Measurements from ENCODE around the gene PCYT1B.
"Not testable (repeated sequence)": the region's sequence is repeated elsewhere in the genome, so short reads cannot be mapped to it uniquely, and the experiment has no call there.

The PCYT1B gene

DNA sequence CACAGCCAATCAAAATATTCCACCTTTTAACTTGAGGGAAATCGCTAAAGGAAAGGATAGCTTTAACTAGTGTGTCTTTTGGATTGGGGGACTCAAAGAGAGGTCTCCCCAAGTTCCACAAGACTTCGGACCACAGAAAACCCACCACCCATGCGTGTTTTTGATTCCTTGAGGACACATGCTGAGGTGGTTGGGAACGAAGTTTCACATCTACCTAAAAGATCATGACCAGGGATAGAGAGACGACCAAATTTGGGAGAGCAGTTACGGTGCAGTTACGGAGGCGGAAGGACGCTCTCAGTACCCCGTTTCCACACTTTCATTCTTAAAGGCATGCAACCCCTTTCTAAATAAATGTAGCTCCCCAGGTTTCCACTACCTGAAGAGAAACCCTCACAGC lies 1.1 kb downstream of the PCYT1B start:
- no peak for DNase-seq (ENCODE audit: low read depth)

DNA sequence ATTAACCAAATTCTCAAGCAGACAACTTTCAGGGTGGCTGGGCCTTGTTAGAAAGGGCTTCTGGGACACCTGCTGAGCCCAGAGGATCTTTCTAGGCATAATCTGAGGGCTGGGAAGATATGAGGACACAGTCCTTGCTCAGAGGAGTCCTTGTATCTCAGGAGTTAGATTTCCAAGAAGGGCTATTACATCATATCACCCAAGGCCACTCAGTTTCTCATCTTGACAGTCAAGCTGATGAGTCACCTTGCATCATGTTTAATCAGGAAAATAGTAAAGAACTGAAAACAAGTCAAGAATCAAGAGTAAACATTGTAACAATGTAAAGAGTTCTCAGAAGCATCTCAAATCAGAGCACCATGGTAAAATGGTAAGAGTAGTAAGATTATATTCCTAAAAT lies 4.0 kb downstream of the PCYT1B start:
- no peak for DNase-seq (ENCODE audit: low read depth)

DNA sequence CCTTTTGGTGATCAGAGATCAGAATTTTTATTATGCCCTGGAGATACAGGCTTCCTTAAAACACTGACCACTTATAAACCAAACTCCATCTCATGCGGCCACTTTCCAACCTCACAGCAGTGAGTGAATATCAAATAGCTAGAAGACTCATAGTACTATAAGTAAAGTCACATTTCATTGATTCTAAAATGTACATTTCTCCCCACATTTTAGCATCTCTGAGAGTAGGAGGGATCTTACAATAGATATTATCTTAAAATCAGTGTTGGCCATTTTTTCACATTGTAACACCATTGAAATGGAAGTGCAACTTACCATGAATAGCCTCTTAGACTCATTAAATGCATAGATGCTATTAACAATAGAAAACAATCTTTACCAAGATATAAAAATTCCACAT lies 17.4 kb downstream of the PCYT1B start:
- DNase-seq (ENCODE audit: low read depth): no peak

DNA sequence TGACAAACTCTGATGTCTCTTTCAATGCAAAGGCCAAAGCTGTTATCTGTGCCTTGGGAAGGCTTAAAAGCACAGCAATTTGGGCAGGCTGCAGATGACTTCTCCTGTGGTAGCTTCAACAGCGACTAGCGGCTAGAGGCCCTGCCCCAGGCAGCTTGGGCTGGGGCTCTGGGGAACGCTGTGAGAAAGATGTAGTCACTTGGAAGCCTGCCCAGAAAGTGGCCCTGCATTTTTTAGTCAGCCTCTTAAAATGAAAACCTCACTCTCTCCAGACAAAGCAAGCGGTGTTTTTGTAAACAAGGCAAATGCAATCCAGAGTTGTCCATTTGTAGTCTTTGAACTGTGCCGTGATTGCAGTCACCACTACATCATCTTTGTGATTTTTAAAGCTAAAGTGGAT lies 27.5 kb downstream of the PCYT1B start:
- no peak for DNase-seq (ENCODE audit: low read depth)

DNA sequence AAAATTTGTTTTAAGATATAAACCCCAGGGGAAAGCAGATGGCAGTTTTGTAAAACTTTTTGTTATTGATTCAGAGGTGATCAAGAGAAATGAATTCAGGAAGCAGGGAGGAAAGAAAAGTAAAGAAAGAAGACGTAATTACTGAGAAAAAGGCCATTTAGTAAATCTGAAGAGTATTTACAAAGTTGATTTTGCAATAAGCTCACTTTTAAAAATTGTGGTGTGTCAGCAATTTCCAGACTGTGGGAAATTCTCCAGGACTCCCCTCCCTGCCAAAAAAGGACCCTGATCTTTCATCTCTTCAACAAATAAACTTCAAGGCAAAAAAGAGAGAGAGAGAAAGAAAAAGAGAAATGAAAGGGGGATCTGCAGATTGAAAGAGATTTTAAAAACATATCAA lies 36.6 kb downstream of the PCYT1B start:
- no peak for DNase-seq (ENCODE audit: low read depth)

DNA sequence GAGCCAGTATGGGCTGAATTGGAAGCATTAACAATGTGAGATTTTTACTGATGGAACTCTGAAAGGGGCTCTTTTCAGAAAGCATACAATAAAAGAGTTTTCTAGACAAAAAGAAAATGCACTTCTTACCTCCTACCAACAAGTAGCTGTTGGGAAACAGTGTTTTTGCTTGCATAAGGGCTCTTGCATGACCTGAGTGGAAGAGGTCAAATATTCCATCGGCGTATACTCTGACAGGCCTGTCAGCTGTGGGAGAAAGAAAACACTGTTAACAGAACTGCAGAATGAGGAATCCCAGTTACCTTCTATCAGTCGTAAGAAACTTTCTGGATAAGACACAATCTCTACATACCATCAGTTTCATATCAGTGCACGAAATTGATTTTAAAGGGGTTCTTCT lies 39.5 kb downstream of the PCYT1B start:
- DNase-seq (ENCODE audit: low read depth): no peak

DNA sequence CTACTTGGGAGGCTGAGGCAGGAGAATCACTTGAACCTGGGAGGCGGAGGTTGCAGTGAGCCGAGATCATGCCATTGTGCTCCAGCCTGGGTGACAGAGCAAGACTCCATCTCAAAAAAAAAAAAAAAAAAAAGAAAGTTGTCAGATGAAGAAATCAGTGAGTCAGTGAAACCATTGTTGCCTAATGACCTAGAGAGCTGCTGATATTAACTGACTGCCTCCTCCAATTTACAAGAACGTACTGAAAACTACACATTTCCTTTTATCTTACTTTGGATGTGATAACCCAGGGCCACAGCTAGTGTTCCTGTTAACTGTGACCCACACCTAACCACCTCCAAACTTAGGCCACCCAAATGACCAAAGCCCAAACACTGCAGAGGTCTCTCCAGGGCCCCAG lies 41.2 kb downstream of the PCYT1B start:
- DNase-seq (ENCODE audit: low read depth): not testable (repeated sequence)

DNA sequence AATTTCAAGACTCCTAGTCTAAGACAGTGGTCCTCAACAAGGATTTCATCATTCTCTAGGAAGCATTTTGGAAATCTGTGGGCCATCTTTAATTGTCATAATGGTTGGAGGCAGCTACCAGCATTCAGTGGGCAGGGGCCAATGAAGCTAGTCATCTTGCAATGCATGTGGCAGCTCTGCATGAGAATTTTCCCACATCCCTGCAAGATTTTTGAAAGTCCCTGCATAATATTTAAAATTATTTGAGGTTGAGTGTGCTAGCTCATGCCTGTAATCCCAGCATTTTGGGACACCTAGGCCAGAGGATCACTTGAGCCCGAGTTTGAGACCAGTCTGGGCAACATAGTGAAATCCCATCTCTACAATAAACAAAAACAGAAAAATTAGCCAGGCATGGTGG lies 44.0 kb downstream of the PCYT1B start:
- DNase-seq (ENCODE audit: low read depth): no peak

DNA sequence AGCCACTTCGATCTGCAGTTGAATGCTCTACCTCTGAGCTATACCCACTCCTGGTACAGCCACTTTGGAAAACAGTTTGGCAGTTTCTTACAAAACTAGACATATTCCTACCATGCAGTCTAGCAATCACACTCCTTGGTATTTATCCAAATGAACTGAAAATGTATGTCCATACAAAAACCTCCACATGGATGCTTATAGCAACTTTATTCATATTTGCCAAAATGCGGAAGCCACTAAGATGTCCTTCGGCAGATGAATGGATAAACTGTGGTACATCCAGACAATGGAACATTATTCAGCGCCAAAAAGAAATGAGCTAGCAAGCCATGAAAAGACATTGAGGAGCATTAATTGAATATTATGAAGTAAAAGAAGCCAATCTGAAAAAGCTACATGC lies 45.3 kb downstream of the PCYT1B start:
- no peak for DNase-seq (ENCODE audit: low read depth)

DNA sequence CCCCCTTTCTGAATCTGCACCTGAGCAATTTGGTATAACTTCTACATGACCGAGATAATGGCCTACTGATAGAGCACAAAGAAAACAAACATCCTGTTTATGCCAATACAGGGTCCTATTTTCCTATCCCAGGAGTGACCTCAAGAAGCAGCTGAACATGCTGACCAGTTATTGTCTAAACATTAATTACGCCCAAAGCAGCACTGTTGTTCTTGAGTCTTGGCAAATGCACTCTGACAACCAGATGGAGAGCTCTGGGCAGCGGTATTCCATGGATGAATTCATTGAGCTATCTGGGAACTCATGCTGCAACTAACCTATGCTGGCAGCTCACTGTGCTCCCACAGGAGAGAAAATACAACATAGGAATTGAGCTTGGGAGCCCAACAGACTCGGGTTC lies 52.6 kb downstream of the PCYT1B start:
- no peak for DNase-seq (ENCODE audit: low read depth)

DNA sequence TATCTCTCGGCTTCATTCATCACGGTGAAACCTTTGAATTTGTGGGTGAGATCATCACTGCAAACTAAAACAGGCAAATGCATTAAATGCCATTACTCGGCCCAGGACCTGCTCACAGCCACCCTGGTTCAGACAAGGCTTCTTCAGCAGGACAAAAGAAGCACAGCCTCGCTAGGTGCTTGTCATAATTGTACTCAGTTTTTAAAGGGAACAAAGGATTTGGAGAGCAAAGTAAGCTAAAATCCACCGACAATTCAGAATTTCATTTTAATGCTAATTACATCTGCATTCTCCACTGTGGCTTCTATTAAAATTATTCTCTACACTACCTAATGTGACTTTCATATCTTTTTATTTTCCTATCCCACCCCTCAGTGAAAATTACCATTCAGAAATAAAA lies 57.0 kb downstream of the PCYT1B start:
- no peak for DNase-seq (ENCODE audit: low read depth)

DNA sequence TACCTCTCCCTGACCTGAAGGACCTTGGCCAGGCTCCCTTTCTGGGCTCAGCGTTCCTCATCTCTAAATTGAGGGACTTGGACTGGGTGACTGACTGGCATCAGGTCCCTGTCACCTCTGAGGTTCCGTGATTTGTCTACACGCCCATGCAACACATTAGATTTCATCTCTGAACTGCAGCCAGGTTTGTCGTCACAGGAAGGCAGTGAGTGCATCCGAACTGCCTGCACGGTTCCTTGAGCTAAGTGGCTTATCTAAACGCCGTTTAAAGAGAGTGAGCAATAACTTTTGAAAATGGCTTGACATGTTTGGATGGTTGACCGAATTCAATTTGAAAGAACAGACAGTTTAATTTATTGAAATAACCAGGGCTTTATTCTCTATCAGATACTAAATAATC lies 70.1 kb downstream of the PCYT1B start:
- DNase-seq (ENCODE audit: low read depth): no peak

DNA sequence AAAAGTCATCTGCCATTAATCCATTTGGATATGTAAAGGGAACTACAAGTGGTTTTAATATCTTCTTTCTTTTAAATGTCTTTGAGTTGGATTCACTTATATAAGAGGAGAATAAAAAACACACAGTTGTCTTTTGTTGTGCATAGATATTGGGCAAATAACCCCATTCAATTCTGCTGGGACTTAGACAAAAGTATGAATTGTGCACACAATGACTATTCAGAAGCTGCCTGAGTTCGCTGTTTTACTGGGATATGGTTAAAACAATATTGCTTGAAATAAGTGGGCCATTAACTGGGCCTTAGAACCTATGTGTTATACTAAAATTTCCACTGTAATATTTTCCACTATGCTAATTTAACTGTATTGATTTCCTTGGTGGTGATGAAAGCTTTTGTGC lies 71.7 kb downstream of the PCYT1B start:
- DNase-seq (ENCODE audit: low read depth): no peak

DNA sequence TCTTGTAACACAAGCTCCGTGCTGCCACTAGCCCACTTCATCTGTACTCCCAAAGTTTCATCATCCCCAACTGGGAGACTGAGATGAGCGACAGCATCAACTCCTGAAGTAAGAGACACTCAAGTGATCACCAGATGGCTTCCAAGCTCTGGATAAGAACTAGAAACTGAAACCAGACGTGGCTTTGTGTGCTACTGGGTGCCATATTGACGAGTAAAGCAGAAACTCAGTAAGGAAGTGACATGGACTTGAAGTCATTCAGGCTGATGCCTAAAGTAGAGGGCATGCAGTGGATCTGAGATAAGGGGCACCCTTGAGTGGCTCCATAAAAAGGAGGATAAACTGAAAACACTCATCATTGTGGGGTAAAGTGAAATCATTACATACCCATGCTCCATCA lies 72.4 kb downstream of the PCYT1B start:
- DNase-seq (ENCODE audit: low read depth): no peak

DNA sequence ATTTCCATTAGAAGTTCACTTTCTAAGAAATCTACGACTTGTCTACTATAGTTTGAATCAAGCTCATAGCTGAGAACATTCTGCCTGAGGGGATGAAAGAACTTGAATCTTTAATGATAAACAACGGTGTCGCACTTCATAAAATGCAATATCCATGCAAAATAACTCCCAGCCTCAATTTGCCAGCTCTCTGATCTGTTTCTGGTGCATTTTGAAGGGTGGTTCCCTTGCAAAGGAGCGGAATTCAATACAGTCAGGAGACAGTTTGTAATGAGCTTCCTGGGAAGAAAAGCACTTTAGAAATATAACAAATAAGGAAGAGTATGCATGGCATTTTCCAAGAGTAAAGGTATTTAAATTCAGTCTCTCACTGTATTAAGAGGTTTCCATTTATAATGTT lies 80.0 kb downstream of the PCYT1B start:
- no peak for DNase-seq (ENCODE audit: low read depth)

DNA sequence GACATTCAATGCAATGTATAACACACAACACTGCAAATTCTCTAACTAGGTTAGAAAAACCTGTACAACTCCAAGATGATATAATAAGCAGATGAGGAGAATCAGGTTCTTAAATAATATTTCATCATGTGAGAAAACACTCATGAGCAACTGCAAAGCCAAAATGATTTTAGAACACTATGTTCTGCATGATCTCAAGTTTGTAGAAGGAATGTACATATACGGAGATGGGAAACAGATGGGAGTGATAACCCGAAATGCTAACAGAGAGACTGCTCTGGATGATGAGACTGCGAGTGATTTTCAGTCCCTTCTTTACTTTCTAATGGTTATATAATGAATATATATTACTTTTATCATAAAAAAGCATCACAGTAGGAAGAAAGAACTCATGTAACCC lies 80.9 kb downstream of the PCYT1B start:
- no peak for DNase-seq (ENCODE audit: low read depth)

DNA sequence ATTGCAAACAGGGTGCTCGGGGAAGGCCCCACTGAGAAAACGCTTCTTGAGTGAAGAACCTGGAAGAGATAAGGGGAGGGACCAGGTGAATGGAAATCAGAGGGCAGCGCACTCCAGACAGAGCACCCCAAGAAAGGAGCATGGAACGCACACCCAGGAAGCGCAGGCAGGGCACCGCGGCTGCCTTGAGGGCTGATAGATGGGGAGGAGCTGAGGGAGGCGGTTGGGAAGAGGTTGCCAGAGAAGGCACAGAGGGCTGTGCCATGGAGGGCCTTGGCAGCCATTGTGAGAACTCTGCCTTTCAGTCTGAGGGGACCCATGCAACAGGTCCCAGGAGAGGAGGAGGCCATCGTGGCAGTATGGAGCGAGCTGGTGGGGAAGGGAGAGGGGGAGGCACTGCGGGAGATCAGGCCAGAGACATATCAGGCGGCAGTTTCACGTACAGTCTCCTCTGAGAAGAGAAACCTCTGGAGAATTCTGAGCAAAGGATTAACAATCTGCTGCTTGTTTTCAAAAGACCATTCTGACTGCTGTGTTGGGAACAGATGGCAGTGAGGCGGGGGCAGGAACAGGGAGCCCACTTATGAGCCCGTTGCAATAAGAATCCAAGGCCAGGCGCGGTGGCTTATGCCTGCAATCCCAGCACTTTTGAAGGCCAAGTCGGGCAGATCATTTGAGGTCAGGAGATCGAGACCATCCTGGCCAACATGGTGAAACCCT lies 83.7 kb downstream of the PCYT1B start:
- no peak for DNase-seq (ENCODE audit: low read depth)

DNA sequence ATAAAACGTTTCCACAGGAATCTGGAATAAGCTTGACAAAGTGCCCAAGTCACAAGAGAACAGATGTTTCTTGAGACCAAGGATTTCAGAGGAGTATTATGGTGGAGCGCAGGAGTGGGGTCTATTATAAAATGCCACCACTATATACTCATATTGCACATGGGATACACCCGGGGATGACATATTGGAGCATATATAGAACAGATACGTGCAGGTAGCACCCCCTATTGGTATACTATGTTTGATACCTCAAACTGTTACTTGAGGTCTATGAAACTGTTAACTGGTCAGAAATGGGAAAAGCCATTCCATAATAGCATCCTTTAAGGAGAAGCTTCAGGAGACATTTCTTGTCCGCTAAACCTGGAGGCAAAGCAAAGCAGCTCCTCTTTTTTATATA lies 86.0 kb downstream of the PCYT1B start:
- no peak for DNase-seq (ENCODE audit: low read depth)

DNA sequence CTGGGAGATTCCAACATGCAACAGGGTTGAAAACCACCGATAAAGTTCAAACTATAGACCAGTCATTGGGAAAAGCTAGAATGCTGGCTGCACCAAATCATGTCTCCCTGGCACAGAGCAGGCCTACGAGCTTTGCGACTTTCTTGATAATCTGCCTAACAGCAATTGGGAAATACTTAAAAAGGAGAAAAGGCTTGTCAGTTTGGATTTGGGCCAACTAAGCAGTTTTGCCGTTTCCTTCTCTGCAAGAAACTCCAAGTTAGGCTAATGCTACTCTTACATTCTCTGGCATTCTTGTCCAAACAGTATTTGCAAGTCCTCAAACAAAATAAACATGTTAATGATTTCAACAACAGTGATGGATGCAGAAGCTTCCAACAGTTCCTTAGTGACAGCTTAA lies 94.1 kb downstream of the PCYT1B start:
- no peak for DNase-seq (ENCODE audit: low read depth)

DNA sequence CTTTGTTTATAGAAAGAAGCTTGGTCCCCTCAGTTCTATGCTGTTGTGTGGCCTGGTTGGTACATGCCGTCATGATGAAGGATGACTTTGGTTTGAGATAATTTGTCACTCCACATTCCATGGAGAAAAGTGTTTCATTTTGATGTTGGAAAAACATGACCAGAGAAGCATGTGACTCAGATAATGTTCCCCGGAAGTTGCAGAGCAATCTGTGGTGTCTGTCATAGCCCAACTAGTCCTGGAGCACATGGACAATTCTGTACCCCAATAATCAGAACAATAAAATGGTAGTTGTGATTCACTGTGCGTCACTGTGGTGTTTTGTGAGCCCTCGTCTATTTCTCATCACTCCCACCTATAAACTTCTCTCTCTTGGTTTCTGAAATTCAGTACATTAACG lies 97.0 kb downstream of the PCYT1B start:
- DNase-seq (ENCODE audit: low read depth): no peak

DNA sequence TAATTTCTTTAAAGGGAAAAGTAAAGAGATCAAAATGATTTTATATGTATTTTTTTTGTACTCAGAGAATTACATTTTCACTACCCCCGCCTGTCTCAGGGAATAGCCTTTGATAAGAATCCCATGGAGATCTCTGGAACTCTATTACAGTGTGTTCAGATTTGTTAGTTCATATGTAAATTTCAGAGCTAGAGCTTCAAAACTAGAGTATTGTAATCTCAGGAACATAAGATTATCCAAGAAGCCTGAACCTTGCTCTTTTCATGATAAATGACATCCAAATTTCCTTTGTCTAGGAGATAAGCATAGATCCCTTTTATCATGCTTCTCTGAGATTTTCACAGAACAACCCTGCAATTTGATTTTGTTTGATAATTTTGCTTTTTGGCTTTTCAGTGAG lies 99.2 kb downstream of the PCYT1B start:
- DNase-seq (ENCODE audit: low read depth): no peak

DNA sequence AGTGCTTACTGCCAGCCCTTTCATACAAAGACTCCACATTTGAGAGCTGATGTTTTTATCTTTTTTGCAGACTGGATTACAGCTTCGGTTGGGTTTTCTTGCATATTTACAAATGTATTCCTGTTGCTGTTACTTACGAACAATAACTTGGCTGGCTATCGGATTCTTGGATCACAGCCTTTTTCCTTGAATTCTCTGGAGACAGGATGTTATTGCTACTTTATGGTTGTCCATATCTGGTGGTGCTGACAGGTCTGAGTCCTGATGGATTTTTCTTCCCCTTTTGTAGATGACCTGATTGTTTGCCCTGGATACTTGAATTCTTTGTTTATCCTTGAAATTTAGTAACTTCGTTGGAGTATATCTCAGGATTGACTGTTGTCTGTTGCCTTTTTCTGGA lies 104.4 kb downstream of the PCYT1B start:
- DNase-seq (ENCODE audit: low read depth): no peak

DNA sequence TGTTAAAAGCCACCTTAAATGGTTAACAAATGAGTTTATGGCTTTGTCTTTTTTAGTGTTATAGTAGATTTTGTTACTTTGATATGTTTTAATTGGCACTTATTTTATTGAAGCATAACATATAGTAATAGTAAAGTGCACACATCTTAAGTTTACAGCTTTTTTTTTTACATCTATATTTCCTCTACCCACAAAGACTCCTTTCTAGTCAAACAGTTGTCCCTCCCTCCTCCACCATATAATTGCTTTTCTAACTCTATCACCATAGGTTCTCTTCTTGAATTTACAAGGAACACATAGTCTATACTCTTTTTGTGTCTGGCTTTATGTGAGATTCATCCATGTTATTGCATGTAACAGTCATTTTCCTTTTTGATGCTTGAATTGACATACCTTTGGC lies 110.6 kb downstream of the PCYT1B start:
- no peak for DNase-seq (ENCODE audit: low read depth)

DNA sequence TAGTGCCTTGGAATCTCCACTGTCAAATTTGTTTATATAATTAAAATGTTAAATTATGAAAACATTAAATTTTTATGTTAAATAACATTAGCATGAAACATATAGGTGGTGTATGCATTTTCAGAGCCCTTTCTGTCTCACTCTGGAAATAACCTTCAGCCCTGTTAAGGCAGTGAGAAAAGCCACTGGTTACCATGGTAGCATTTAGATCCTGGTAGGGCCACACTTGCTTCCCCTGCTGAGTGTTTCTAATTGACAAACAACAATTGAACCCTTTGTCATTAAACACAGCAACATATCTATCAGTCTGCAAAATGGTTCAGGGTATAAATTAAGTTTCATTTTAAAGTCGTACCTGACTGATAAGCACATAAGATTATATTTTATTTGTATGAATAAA lies 118.5 kb downstream of the PCYT1B start:
- DNase-seq (ENCODE audit: low read depth): no peak

DNA sequence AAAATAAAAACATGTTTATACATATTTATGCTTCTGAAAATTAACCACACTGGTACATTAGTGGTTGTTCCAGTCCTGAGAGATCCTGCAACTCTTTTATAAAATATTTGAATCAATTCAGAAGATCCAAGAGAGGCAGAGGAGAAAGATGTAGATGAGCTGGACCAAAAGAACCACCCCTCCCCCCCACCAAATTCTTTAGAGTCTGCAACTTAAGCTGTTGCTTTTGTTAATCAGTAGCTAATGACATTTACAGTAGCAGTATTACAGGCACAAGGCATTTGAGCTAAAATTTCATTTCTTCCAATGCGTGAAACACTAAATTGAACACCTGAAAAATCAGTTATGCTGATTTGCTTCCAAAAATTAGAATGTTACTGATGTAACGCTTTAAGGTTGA lies 120.5 kb downstream of the PCYT1B start:
- no peak for DNase-seq (ENCODE audit: low read depth)
